Peyer's patch (tissue), 4 donors: Measurements from ENCODE around the gene FLACC1.

ENCODE experiments used
- POLR2A ChIP-seq, 2 donors: fragments of 450-650 bp; IDR thresholded peaks; one replicate each; pipeline ENCODE4 v1.5.1; 2017; ENCODE audit warnings: antibody characterized with exemption in 2 of 2, mild to moderate bottlenecking in 2 of 2, moderate library complexity in 2 of 2
- TF ChIP-seq, protein P1 (sequence below), 6 experiments: fragments of 450-650 bp in 4 of 6; fragments of 200-600 bp in 2 of 6; sonication (generic) in 1 of 6; IDR thresholded peaks; one replicate each; pipeline ENCODE4 v1.5.1; 2017 to 2019; ENCODE audit warnings: antibody characterized with exemption in 6 of 6, mild to moderate bottlenecking in 3 of 6, moderate library complexity in 1 of 6

DNA sequence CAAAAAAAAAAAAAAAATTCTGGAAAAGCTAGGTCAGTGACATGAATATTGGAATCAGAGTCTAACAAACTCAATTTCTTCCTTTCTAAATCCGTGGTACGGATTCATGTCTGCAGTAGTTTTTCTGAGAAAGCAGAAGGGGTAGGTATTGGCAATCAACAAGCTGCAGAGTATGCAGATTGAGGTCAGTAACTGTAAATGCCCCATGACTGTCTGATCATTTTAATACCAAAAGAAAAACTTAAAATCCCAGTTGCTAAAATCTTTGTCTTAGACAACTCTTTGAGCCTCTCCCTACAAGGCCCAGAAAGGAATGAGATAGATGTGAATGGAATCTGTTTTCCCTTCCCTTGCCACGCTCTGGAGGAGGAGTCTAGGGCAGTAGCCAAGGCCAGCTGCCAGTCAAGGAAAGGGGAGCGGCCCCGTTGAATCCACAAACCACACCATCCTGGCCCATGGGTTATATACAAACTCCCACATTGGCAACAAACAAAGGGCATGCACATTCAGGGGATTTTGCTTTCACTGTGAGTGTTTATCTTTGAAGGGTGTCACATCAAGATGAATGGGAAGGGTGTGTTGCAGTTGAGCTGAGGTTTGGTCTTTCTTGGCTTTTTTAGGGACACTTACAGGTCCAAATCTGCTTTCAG lies 102.9 kb downstream of the FLACC1 start:
- TF ChIP-seq, protein P1, sequence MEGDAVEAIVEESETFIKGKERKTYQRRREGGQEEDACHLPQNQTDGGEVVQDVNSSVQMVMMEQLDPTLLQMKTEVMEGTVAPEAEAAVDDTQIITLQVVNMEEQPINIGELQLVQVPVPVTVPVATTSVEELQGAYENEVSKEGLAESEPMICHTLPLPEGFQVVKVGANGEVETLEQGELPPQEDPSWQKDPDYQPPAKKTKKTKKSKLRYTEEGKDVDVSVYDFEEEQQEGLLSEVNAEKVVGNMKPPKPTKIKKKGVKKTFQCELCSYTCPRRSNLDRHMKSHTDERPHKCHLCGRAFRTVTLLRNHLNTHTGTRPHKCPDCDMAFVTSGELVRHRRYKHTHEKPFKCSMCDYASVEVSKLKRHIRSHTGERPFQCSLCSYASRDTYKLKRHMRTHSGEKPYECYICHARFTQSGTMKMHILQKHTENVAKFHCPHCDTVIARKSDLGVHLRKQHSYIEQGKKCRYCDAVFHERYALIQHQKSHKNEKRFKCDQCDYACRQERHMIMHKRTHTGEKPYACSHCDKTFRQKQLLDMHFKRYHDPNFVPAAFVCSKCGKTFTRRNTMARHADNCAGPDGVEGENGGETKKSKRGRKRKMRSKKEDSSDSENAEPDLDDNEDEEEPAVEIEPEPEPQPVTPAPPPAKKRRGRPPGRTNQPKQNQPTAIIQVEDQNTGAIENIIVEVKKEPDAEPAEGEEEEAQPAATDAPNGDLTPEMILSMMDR (IDR thresholded peaks at IDR 0.05): no peak
- TF ChIP-seq POLR2A (IDR thresholded peaks at IDR 0.05): no peak
